CD4-positive, alpha-beta T cell treated with Interleukin-6 for 4 hours (primary cell): ENCODE results near the gene IRF5.
A peak's percentile ranks its signal among the peaks of the same experiment; 100 is the strongest.
"Not testable (repeated sequence)": the region's sequence is repeated elsewhere in the genome, so short reads cannot be mapped to it uniquely, and the experiment has no call there.

ENCODE experiments used
- DNase-seq: peaks from one replicate; pipeline ENCODE4 v3.0.0-alpha.2; 2020; ENCODE audit warnings: mixed read lengths

The IRF5 gene

DNA sequence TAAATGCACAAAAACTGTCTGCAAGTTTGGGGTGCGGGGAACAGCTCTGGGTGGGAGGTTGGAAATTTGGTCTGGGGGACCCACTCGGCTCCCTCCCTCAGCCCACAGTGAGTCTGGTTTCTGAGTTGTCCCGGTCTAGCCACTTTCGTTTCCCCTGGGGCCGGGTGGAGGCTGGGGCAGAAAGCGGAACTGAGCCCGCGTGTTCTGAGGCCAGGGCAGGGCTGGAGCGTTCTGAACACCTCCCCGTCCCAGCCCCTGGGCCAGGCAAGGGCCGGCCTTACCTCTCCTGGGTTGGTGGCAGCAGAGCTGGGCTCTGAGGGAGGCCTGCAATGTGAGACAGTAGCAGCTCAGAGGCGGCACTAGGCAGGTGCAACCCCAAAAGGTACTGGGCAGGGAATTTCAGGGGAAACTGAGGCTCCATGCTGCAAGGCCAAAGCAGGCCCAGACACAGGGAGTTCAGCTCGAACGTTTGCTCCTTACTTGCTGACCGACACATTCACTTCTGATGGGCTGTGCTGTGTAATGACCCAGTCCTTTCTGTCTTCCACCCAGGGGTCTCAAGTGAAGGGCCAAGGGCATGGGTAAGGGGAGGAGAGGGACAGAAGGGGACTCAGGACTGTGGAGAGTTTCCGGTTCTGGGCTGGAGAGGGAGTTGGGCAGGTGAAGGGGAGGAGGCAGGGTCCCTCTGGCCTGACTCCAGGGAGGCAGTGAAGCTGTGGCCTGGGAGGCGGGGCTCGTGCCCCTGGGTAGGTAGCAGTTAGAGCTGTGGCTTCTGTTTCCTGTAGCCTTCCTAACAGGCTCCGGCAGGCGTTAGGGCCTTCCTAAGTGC, 3.0 kb downstream of the IRF5 start:
- DNase-seq: peak; percentile 16

GRCh38 chr7:128941323-128941890, 3.7 kb downstream of the IRF5 start:
- DNase-seq: no peak

DNA sequence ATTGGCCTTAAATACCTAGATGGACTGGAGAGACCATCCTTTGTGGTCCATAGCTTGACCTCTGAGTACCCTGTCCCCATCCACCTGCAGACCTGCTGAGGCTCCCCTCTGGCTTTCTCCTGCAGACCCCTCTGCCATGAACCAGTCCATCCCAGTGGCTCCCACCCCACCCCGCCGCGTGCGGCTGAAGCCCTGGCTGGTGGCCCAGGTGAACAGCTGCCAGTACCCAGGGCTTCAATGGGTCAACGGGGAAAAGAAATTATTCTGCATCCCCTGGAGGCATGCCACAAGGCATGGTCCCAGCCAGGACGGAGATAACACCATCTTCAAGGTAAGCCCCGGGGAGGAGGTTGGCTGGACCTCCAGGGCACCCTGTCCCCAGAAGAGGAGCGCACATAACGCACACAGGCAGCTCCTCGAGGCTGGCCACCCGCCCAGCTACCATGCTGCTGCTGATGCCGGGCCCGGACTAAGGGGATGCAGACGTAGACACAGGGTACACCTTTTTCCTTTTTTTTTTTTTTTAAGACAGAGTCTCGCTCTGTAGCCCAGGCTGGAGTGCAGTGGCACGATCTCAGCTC, 4.3 kb downstream of the IRF5 start:
- DNase-seq: no peak

DNA sequence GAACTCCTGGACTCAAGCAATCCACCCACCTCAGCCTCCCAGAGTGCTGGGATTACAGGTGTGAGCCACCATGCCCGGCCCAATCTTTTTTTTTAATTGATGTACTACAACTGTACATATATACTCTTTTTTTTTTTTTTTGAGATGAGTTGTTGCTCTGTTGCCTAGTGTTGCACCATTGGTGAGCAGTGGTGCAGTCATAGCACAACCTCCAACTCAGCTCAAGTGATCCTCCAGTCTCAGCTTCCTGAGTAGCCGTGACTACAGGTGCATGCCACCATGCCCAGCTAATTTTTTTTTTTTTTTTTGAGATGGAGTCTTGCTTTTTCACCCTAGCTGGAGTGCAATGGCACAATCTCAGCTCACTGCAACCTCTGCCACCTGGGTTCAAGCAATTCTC, 5.5 kb downstream of the IRF5 start:
- not testable (repeated sequence) for DNase-seq

GRCh38 chr7:128944487-128945236, 6.9 kb downstream of the IRF5 start:
- no peak for DNase-seq

DNA sequence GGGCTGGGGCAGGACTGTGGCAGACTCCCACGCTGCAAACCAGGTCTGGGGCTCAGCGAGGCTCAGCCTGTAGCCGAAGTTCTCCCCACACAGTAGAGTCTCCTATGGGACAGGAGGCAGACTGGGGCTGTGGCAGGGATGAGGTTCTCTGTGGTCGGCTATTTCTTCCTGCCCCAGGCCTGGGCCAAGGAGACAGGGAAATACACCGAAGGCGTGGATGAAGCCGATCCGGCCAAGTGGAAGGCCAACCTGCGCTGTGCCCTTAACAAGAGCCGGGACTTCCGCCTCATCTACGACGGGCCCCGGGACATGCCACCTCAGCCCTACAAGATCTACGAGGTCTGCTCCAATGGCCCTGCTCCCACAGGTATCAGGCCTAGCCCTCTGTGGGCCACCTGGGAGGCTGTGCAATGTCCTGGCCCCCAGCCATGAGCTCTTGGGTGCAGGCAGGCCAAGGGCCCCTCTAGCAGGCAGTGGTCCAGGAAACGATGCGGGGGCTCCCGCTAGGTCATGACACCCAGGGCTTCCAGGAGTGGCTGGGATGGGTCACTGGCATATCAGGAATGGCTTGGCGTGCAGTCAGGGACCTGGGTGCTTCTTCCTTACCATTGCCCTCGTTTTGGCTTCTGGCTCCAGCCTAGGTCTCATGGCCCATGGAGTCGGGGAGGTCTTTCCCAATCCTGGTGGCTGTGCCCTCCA, 8.1 kb downstream of the IRF5 start:
- DNase-seq: no peak

DNA sequence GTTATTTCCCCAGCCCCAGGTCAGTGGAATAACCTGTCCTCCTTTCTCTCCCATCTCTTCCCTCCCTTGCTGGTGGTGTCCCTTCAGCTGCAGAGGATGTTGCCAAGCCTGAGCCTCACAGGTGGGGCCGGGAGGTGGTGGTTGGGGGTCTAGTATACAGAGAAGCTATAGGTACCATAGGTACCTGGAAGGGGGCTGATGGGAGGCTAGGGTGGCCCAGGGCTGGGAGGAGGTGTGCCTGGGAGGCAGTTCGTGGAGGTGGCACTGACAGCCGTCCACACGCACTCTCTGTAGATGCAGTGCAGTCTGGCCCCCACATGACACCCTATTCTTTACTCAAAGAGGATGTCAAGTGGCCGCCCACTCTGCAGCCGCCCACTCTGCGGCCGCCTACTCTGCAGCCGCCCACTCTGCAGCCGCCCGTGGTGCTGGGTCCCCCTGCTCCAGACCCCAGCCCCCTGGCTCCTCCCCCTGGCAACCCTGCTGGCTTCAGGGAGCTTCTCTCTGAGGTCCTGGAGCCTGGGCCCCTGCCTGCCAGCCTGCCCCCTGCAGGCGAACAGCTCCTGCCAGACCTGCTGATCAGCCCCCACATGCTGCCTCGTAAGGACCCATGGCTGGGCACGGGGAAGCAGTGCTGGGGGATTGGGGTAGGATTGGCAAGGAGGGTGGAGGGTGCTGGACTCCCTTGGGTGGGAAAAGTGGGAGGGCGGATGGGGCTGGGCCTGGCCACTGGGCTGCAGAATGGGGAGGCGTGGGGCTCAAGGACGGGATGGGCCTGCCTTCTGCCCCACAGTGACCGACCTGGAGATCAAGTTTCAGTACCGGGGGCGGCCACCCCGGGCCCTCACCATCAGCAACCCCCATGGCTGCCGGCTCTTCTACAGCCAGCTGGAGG, 9.5 kb downstream of the IRF5 start:
- DNase-seq: no peak

- no peak for DNase-seq
Measured at GRCh38 chr7:128947854-128948253, 10.1 kb downstream of the IRF5 start.

DNA sequence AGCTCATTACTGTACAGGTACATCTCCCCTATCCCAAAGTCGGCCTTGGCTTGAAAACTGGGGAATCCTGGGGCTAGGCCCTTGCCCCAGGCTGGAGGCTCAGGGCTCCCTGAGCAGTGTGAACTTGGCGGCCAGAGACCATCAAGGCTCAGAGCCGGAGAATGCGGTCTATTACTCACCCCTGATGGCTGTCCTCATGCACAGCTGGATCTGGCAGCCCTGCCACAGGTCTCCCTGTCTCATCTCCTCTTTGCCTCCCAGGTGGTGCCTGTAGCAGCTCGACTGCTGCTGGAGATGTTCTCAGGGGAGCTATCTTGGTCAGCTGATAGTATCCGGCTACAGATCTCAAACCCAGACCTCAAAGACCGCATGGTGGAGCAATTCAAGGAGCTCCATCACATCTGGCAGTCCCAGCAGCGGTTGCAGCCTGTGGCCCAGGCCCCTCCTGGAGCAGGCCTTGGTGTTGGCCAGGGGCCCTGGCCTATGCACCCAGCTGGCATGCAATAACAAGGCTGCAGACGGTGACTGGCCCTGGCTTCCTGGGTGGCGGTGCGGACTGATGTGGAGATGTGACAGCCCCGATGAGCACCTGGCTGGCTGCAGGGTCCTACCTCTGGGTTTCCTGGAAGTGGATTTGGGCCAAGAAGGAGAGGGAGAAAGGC, 10.7 kb downstream of the IRF5 start:
- no peak for DNase-seq

DNA sequence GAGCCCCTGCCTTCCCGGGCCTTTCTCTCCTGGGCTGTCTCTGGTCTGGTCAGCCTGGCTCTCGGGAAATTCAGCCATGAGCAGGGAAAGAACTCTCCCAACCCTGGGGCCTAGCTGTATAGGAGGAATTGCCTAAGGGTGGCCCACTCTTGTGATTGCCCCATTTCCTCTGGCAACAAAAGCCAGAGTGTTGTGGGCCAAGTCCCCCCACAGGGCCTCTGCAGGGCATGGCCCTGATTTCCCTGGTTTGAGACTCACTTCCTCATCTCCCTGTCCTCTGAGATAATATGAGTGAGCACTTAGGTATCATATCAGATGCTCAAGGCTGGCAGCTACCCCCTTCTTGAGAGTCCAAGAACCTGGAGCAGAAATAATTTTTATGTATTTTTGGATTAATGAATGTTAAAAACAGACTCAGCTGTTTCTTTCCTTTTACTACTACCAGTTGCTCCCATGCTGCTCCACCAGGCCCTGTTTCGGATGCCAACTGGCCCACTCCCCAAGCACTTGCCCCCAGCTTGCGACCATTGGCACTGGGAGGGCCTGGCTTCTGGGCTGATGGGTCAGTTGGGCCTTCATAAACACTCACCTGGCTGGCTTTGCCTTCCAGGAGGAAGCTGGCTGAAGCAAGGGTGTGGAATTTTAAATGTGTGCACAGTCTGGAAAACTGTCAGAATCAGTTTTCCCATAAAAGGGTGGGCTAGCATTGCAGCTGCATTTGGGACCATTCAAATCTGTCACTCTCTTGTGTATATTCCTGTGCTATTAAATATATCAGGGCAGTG, 11.4 kb downstream of the IRF5 start:
- no peak for DNase-seq

- no peak for DNase-seq
Measured at GRCh38 chr7:128951296-128951695, 13.6 kb downstream of the IRF5 start.

GRCh38 chr7:128954150-128954549, 16.4 kb downstream of the IRF5 start:
- no peak for DNase-seq

DNA sequence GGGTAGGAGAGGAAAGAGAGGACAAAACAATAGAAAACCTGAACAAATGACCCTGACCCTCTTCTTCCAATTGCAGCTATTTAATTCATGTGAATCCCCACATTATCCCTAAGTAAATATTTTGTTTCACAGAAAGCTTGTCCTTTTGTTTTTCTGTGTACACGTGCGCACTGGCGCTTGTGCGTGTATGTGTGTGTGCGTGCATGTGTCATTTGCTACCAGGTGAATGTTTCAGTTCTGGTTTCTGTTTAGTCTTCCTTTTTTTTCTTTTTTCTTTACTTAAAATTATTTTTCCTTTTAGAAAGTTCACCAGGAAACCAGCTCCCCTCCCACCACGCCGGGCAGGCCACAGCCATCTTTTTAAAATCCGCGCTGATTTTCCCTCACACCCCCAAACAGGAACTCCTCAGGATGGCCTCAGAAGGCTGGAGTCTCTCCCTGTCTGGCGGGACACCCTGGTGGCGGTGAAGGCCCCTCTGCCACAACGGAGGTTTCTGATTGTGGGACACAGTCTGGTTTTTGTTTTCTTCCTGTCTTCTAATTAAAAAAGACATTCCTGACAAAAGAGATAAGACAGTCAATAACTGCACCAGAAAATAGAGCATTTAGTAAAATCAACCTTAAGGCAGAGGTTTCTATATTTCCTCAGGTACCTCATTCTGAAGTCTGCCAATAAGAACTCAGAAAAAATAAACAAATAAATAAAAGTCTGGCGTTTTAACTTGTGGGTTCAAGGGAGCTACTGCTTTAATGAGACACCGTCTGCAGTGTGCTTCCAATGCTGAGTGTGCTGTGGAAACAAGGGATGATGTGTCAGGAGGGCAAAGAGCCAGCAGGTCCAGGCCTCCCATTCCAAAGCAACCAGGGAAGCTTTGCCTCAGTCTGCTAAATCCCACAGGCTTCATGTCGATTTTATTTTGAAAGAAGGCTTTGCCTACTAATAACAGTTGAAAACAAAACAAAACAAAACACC, 17.4 kb downstream of the IRF5 start:
- DNase-seq: no peak

GRCh38 chr7:128955981-128956380, 18.3 kb downstream of the IRF5 start:
- no peak for DNase-seq

DNA sequence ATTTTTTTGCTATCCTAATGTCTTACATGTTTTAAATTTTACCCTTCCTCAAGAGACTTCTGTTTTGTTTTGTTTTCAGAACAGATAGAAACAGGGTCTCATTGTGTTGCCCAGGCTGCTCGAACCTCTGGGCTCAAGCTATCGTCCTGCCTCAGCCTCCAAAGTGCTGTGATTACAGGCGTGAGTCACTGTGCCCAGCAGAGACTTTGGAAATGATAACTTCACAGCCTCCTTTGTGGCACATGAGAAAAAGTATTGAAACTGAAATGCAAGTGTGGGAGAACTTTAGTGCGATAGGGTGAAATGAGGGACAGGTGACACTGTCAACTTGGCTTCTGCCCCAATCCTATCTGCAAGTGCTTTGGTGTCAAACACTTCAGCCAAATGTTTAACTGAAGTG, 21.6 kb downstream of the IRF5 start:
- no peak for DNase-seq

- DNase-seq: no peak
Measured at GRCh38 chr7:128961030-128961659, 23.4 kb downstream of the IRF5 start.

DNA sequence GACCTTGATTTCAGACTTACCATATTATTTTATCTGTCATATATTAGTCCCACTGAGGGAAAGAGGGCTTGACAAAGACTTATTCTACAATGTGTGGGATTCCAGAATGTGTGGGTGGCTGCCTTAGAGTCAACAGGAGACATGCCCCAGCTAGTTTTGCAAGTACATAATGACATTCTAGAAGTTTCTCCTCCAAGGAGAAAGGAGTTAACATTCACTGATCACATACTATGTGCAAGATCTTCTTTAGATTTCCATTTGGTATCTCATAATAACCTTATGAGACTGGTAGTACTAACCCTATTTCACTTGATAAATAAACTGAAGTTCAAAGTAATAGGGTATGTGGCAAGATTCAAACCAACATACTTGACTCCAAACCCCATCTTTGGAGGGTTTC, 25.2 kb downstream of the IRF5 start:
- no peak for DNase-seq

DNA sequence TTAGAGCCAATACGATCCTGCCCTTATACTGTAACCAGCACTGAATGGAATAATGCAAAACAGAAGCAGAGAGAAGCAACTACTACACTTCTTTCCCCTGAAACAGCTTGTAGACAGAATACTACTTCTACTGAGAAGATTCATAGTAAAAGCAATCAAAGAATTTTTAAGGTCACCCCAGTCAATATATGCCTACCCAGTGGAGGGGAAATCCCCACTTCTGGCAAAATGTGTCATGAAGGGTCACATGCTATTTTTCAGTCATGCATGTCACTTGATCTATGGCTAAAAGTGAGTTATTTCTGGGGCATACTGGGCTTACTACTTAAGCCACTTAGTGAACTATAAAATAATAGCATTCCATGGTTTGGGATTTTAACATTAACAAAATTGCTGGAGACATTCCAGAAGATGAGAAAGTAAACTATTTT, 25.6 kb downstream of the IRF5 start:
- no peak for DNase-seq

DNA sequence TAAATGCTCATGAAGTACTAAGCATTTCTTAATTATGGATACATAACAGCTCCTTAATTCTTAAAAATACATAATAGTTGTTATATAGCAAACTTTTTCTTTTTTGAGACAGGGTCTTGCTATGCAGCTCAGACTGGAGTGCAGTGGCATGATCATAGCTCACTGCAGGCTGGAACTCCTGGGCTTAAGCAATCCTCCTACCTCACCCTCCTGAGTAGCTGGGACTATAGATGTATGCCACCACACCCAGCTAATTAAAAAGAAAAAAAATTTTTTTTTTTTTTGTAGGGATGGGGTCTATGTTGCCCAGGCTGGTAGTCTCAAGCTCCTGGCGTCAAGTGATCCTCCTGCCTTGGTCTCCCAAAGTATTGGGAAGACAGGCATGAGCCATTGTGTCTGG, 30.9 kb downstream of the IRF5 start:
- DNase-seq: no peak
